Right cardiac atrium (tissue), 5 donors: ENCODE measurements around the gene USP13. TPM values are rescaled to one million over a fixed set of nuclear protein-coding genes. Genes with fewer than 3 reads are reported as not detected.

ENCODE experiments used
- ATAC-seq, 2 donors: fragments of 200-7000 bp; cut with Tn5 transposase; one replicate each; pipeline versions ENCODE4 v1.8.0 to v1.9.1; 2020; ENCODE audit warnings: moderate library complexity in 2 of 2, mild to moderate bottlenecking in 1 of 2
- DNase-seq, 3 donors: peaks; one replicate each; pipeline ENCODE4 v3.0.0-alpha.2; 2020
- H3K27ac ChIP-seq: one replicate; pipeline ENCODE4 v1.5.1; 2013; ENCODE audit warnings: mild to moderate bottlenecking, low read length, control low read depth, moderate library complexity
- H3K27me3 ChIP-seq: one replicate; pipeline ENCODE4 v1.6.1; 2013; ENCODE audit not compliant: control insufficient read depth, insufficient read depth
- H3K4me1 ChIP-seq: one replicate; pipeline ENCODE4 v1.6.1; 2013; ENCODE audit warnings: low read length; ENCODE audit not compliant: control insufficient read depth, insufficient read depth
- H3K4me3 ChIP-seq: one replicate; pipeline ENCODE4 v1.5.1; 2013; ENCODE audit warnings: low read length, control low read depth
- H3K9me3 ChIP-seq: one replicate; pipeline ENCODE4 v1.6.1; 2013; ENCODE audit warnings: low read length; ENCODE audit not compliant: control insufficient read depth
- WGBS: extraction: QIAGEN DNeasy Blood & Tissue Kit; methylation state at CpG from one replicate; pipeline ENCODE4 v1.1.7; 2013; 5-methylcytosine and 5-hydroxymethylcytosine counted together
- intact Hi-C, 4 donors: fragments of 100-400 bp; cut with DNase I; formaldehyde crosslinking; loops; one replicate each; pipeline versions ENCODE4 v1.11.0 to v1.14.0; 2022 to 2023
- polyA plus RNA-seq: library from polyadenylated mRNA; stranded (reverse); fragments of 200-250 nt; gene quantifications from one replicate; pipeline ENCODE4 v1.2.3, GENCODE V29; 2013
- total RNA-seq, 4 donors: library from RNA; stranded (reverse); fragmentation: NEBNext Ultra II Directional; extraction: Animal tissue kit (Norgen Biotek cat#: 25700); gene quantifications; one replicate each; pipeline ENCODE4 v1.2.1, GENCODE V29; 2021
- donor health status: healthy with polysubstance abuse.
- donor health status: DM: no; HTN: yes; CAD: no.
- donor health status: DM: no; HTN: no; CAD: no.
- donor health status: DM: no; HTN: yes; CAD: no; lungs with severe emphysema.
- donor health status: DM: yes; HTN: yes; CAD: no.

USP13 gene
- total and polyA plus RNA-seq, 5 donors, result 20.0 to 101 (median 71.0) TPM

- 75% methylated on average over 1 of the region's 1 CpG for WGBS
- Histone ChIP-seq H3K4me3 (no peak overlapping the region), H3K9me3 (no peaks in the 10 kb centered on the region), H3K4me1 (no peaks in the 10 kb centered on the region), H3K27ac (no peak overlapping the region), H3K27me3 (no peaks in the 10 kb centered on the region)
- DNase-seq, result no peak
- intact Hi-C loops, result no loop called here
- no peak for ATAC-seq
Measured at GRCh38 chr3:179797192-179797591, 144.4 kb downstream of the USP13 start.

- no peaks in the 10 kb centered on the region for H3K4me1 ChIP-seq
- H3K27ac ChIP-seq, result no peak overlapping the region
- ATAC-seq (no peak), DNase-seq (no peak)
- H3K9me3 ChIP-seq, result no peaks in the 10 kb centered on the region
- H3K27me3 ChIP-seq, result no peaks in the 10 kb centered on the region
- intact Hi-C loops, result no loop called here
- no peak overlapping the region for H3K4me3 ChIP-seq
Measured at GRCh38 chr3:179801263-179801662, 148.4 kb downstream of the USP13 start.

- H3K27me3 ChIP-seq, result no peaks in the 10 kb centered on the region
- no peaks in the 10 kb centered on the region for H3K4me1 ChIP-seq
- no peak overlapping the region for H3K4me3 ChIP-seq
- 90% methylated on average over 4 of the region's 4 CpGs for WGBS
- intact Hi-C loops, result no loop called here
- no peak overlapping the region for H3K27ac ChIP-seq
- no peak for ATAC-seq
- H3K9me3 ChIP-seq, result no peaks in the 10 kb centered on the region
- DNase-seq, result no peak
Measured at GRCh38 chr3:179801856-179802255, 149.0 kb downstream of the USP13 start.

- ATAC-seq, result no peak
- WGBS, result 79% methylated on average over 5 of the region's 5 CpGs
- no peak overlapping the region for H3K4me3 ChIP-seq
- no peaks in the 10 kb centered on the region for H3K27me3 ChIP-seq
- no peaks in the 10 kb centered on the region for H3K9me3 ChIP-seq
- intact Hi-C loops, result no loop called here
- DNase-seq, result no peak
- no peak overlapping the region for H3K27ac ChIP-seq
- no peaks in the 10 kb centered on the region for H3K4me1 ChIP-seq
Measured at GRCh38 chr3:179806177-179806576, 153.3 kb downstream of the USP13 start.

GRCh38 chr3:179807588-179807987 is 154.7 kb downstream of the USP13 start:
- Histone ChIP-seq H3K4me1 (no peaks in the 10 kb centered on the region), H3K27me3 (no peaks in the 10 kb centered on the region), H3K4me3 (no peak overlapping the region), H3K9me3 (no peaks in the 10 kb centered on the region), H3K27ac (no peak overlapping the region)
- 95% methylated on average over 14 of the region's 14 CpGs for WGBS
- DNase-seq, result no peak
- ATAC-seq, result no peak
- intact Hi-C loops, result no loop called here

GRCh38 chr3:179809639-179810038 is 156.8 kb downstream of the USP13 start:
- intact Hi-C loops, result loop anchor here in 1 of 4 donors (10.0 kb wide), 1 partner anchor 785 kb away; no protein-coding TSS in a partner anchor
- no peaks in the 10 kb centered on the region for H3K9me3 ChIP-seq
- ATAC-seq (no peak), DNase-seq (no peak)
- H3K27me3 ChIP-seq, result no peaks in the 10 kb centered on the region
- no peak overlapping the region for H3K4me3 ChIP-seq
- H3K4me1 ChIP-seq, result no peaks in the 10 kb centered on the region
- H3K27ac ChIP-seq, result no peak overlapping the region

GRCh38 chr3:179811321-179812095 is 158.7 kb downstream of the USP13 start:
- DNase-seq (no peak), ATAC-seq (peak; percentile 45 to 54)
- H3K27me3 ChIP-seq, result no peaks in the 10 kb centered on the region
- intact Hi-C loops, result loop anchor here in 1 of 4 donors (10.0 kb wide), 1 partner anchor 783 kb away; no protein-coding TSS in a partner anchor
- WGBS, result 19% methylated on average over 9 of the region's 9 CpGs
- no peak overlapping the region for H3K4me3 ChIP-seq
- no peak overlapping the region for H3K27ac ChIP-seq
- H3K9me3 ChIP-seq, result no peaks in the 10 kb centered on the region
- H3K4me1 ChIP-seq, result no peaks in the 10 kb centered on the region

GRCh38 chr3:179812096-179812382 is 159.2 kb downstream of the USP13 start:
- Histone ChIP-seq H3K4me3 (no peak overlapping the region), H3K9me3 (no peaks in the 10 kb centered on the region), H3K27ac (no peak overlapping the region), H3K4me1 (no peaks in the 10 kb centered on the region), H3K27me3 (no peaks in the 10 kb centered on the region)
- no peak for DNase-seq
- ATAC-seq, result no peak
- intact Hi-C loops, result loop anchor here in 1 of 4 donors (10.0 kb wide), 1 partner anchor 783 kb away; no protein-coding TSS in a partner anchor
- WGBS, result 71% methylated on average over 3 of the region's 3 CpGs

GRCh38 chr3:179819379-179819778 is 166.5 kb downstream of the USP13 start:
- H3K4me1 ChIP-seq, result peaks cover 2% of the 10 kb centered on the region
- no peaks in the 10 kb centered on the region for H3K27me3 ChIP-seq
- ATAC-seq (peak; percentile 83 to 92), DNase-seq (peak; percentile 54 to 81 (median 81))
- 22% methylated on average over 3 of the region's 3 CpGs for WGBS
- intact Hi-C loops, result loop anchor here in 1 of 4 donors (10.0 kb wide), 1 partner anchor 775 kb away; no protein-coding TSS in a partner anchor
- no peak overlapping the region for H3K27ac ChIP-seq
- no peaks in the 10 kb centered on the region for H3K9me3 ChIP-seq
- no peak overlapping the region for H3K4me3 ChIP-seq

GRCh38 chr3:179822296-179822695 is 169.5 kb downstream of the USP13 start:
- Histone ChIP-seq H3K27me3 (no peaks in the 10 kb centered on the region), H3K27ac (no peak overlapping the region), H3K4me3 (no peak overlapping the region), H3K9me3 (no peaks in the 10 kb centered on the region), H3K4me1 (peaks cover 2% of the 10 kb centered on the region)
- intact Hi-C loops, result no loop called here
- no peak for DNase-seq
- ATAC-seq, result no peak
- 83% methylated on average over 3 of the region's 3 CpGs for WGBS

GRCh38 chr3:179825527-179826246 is 172.8 kb downstream of the USP13 start:
- no peak for DNase-seq
- Histone ChIP-seq H3K27ac (no peak overlapping the region), H3K27me3 (no peaks in the 10 kb centered on the region), H3K4me3 (no peak overlapping the region), H3K4me1 (no peaks in the 10 kb centered on the region), H3K9me3 (no peaks in the 10 kb centered on the region)
- 70% methylated on average over 6 of the region's 6 CpGs for WGBS
- intact Hi-C loops, result no loop called here
- no peak for ATAC-seq
